Measurements from ENCODE around the gene FUT3. TPM values are rescaled to one million over a fixed set of nuclear protein-coding genes. Genes with fewer than 3 reads are reported as not detected.
"Not testable (repeated sequence)": the region's sequence is repeated elsewhere in the genome, so short reads cannot be mapped to it uniquely, and the experiment has no call there.

FUT3 gene
- total RNA-seq, 6 experiments from 2014 or later: 0.19 to 1.4 (median 0.33) TPM

DNA sequence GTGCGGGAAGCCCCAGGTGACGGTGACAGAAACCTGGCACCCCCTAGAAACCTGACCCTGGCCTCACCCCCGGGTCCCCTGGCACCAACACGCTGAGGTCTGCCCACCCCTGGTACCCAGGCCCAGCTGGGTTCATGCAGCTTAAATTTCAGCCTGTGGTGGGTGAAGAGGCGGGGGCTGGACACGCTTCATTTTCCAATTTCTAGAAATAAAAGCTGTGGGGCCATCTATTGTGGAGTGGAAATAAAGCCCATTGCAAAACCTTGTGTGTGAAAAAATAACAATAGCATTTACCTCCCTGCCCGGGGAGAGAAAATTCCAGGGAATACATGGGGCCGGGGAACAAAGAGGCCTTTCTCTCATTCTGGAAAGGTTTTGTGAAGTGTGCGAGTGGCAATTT is 26.6 kb upstream of the FUT3 start:
- TF ChIP-seq, protein P1, sequence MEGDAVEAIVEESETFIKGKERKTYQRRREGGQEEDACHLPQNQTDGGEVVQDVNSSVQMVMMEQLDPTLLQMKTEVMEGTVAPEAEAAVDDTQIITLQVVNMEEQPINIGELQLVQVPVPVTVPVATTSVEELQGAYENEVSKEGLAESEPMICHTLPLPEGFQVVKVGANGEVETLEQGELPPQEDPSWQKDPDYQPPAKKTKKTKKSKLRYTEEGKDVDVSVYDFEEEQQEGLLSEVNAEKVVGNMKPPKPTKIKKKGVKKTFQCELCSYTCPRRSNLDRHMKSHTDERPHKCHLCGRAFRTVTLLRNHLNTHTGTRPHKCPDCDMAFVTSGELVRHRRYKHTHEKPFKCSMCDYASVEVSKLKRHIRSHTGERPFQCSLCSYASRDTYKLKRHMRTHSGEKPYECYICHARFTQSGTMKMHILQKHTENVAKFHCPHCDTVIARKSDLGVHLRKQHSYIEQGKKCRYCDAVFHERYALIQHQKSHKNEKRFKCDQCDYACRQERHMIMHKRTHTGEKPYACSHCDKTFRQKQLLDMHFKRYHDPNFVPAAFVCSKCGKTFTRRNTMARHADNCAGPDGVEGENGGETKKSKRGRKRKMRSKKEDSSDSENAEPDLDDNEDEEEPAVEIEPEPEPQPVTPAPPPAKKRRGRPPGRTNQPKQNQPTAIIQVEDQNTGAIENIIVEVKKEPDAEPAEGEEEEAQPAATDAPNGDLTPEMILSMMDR (IDR thresholded peaks at IDR 0.05): no peak
- no peak for TF ChIP-seq POLR2A (IDR thresholded peaks at IDR 0.05)
- Histone ChIP-seq H3K27ac (no peak overlapping the region), H3K27me3 (no peaks in the 10 kb centered on the region), H3K9me3 (no peaks in the 10 kb centered on the region), H3K4me3 (no peak overlapping the region), H3K4me1 (peaks cover 0 to 26% (median 9%) of the 10 kb centered on the region in 4 donors), H3K36me3 (no peaks in the 10 kb centered on the region)
- WGBS (ENCODE audit: insufficient coverage, low coverage, low lambda C conversion rate, missing lambda C conversion rate): 62% methylated on average over 5 of the region's 9 CpGs
- intact Hi-C loops (cut with DNase I): no loop called here
- no peak for ATAC-seq
- no peak for DNase-seq

DNA sequence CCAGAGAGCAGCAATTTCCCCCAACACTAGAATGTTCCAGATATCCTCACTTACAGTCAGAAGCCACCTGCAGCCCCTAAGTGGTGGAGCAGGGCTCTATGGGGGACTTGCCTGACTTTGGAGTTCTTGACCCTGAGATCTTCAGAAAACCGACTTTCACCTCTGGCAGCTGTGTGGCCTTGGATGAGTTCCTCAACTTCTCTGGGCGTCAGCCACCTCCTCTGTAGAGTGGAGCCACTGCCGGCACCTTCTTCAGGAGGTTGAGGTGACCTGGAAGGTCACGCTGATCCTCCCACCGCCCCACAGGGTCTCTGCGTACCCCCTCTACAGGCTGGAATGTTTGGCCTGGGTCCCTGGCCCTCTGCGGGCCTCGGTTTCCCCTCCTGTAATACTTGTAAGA is 26.2 kb upstream of the FUT3 start:
- Histone ChIP-seq H3K27ac (no peak overlapping the region), H3K27me3 (no peaks in the 10 kb centered on the region), H3K9me3 (no peaks in the 10 kb centered on the region), H3K4me1 (peaks cover 0 to 30% (median 11%) of the 10 kb centered on the region in 4 donors), H3K4me3 (no peak overlapping the region), H3K36me3 (no peaks in the 10 kb centered on the region)
- no peak for DNase-seq
- no peak for TF ChIP-seq POLR2A (IDR thresholded peaks at IDR 0.05)
- TF ChIP-seq, protein P1 (IDR thresholded peaks at IDR 0.05): no peak
- no peak for ATAC-seq
- intact Hi-C loops (cut with DNase I): no loop called here
- no CpG with 5 or more reads among the region's 8 CpGs for WGBS (ENCODE audit: insufficient coverage, low coverage, low lambda C conversion rate, missing lambda C conversion rate)

DNA sequence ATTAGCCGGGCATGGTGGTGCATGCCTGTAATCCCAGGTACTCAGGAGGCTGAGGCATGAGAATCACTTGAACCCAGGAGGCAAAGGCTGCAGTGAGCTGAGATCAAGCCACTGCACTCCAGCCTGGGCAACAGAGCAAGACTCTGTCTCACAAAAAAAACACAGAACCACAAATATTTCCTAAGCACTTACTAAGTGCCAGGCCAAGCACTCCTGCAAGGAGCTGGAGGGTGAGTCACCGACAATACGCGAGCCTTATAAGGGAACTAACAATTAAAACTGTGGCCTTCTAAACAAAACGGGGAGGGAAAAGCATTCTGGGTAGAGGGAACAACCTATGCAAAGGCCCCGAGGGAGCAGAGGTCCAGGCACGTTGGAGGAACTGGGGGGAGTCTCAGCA is 23.2 kb upstream of the FUT3 start:
- H3K27ac ChIP-seq; H3K27me3 ChIP-seq; H3K4me3 ChIP-seq; H3K36me3 ChIP-seq; DNase-seq; ATAC-seq; intact Hi-C loops (cut with DNase I); H3K9me3 ChIP-seq: not testable (repeated sequence)
- WGBS (ENCODE audit: insufficient coverage, low coverage, low lambda C conversion rate, missing lambda C conversion rate): 76% methylated on average over 7 of the region's 7 CpGs
- H3K4me1 ChIP-seq: peaks cover 0 to 24% (median 12%) of the 10 kb centered on the region in 4 donors

DNA sequence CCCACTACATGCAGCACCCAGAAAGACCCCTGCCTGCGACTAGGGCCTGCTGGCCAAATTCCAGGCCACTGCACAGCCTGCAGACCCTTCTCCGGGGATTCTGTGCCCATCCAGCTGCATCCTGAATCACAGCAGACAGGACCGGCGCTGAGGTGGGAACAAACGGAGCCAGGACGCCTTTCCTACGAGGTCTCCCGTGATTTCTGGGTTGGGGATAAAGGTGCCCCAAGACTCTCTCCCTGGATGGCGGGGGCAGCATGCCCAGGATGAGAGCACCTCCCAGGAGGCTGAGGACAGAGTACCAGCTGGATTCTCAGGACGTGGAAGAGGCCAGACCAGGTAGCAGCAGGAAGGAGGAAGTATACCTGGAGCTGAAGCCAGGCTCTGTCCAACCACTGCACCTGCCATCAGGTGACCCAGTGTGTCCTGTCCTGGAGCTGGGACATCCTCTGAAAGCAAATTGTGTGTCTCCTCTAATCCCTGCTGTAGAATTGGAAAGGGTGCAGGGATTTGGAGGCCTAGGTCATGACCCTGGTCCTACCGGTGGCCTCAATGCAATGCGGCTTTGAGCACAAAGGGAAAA is 22.5 kb upstream of the FUT3 start:
- no peak for ATAC-seq
- TF ChIP-seq, protein P1 (IDR thresholded peaks at IDR 0.05): no peak
- no peak for TF ChIP-seq POLR2A (IDR thresholded peaks at IDR 0.05)
- intact Hi-C loops (cut with DNase I): no loop called here

DNA sequence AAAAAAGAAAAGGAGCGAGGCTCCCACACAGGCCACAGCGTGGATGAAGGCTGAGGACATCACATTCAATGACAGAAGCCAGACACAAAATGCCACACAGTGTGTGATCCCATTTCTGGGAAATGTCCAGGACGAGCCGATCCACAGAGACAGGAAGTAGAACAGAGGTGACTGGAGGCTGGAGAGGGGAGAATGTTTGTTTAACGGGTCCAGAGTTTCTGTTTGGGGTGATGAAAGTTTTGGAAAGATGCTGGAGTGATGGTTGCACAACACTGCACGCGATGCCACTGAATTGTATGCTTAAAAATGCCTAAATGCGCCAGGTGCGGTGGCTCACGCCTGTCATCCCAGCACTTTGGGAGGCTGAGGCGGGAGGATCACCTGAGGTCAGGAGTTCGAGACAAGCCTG is 19.7 kb upstream of the FUT3 start:
- H3K4me3 ChIP-seq: no peak overlapping the region
- intact Hi-C loops (cut with DNase I): no loop called here
- no peaks in the 10 kb centered on the region for H3K36me3 ChIP-seq
- peak; percentile 75 for TF ChIP-seq POLR2A (IDR thresholded peaks at IDR 0.05)
- TF ChIP-seq, protein P1 (IDR thresholded peaks at IDR 0.05): no peak
- ATAC-seq: peak; percentile 80 to 85 (median 84)
- no peaks in the 10 kb centered on the region for H3K9me3 ChIP-seq
- DNase-seq: peak; percentile 70 to 92 (median 82)
- H3K27ac ChIP-seq: peak overlapping the region; percentile 58 to 84 (median 82)
- 22% methylated on average over 11 of the region's 12 CpGs for WGBS (ENCODE audit: insufficient coverage, low coverage, low lambda C conversion rate, missing lambda C conversion rate)
- H3K4me1 ChIP-seq: peaks cover 0 to 24% (median 9%) of the 10 kb centered on the region in 4 donors
- H3K27me3 ChIP-seq: no peaks in the 10 kb centered on the region

More for the DNA sequence above, 22.5 kb upstream of the FUT3 start:
- no peaks in the 10 kb centered on the region for H3K9me3 ChIP-seq
- H3K36me3 ChIP-seq: no peaks in the 10 kb centered on the region
- WGBS (ENCODE audit: insufficient coverage, low coverage, low lambda C conversion rate, missing lambda C conversion rate): 67% methylated on average over 2 of the region's 12 CpGs
- no peak for DNase-seq
- no peak overlapping the region for H3K4me3 ChIP-seq
- peaks cover 0 to 24% (median 9%) of the 10 kb centered on the region in 4 donors for H3K4me1 ChIP-seq
- peak overlapping the region in 1 of 3 donors; percentile 24 for H3K27ac ChIP-seq
- no peaks in the 10 kb centered on the region for H3K27me3 ChIP-seq

Data from right lobe of liver (tissue), 6 donors.